ENCODE measurements around the gene PCBP3.

The PCBP3 gene

DNA sequence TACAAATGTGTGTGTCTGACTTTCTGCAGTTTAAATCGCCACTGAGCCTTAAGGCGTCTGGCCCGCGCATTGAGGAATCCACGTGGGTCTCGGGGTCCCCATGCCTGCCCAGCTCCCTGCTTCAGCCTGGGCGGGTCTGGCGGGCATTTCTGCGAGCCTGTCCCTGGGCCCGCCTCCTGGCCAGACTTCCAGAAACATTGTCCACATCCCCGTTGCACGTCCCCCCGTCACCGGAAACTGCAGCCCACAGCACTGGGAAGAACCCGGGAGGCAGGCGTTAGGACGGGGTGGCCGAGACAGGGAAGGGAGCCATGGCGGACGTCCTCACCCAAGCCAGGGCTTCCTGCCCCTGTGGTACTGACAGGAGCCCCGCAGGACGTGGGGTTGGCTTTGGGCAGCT, 225.0 kb downstream of the PCBP3 start:
- Histone ChIP-seq H4K20me1 (ENCODE audit: insufficient read depth, low read length) (no peaks in the 10 kb centered on the region), H3K4me1 (ENCODE audit: low read length) (no peaks in the 10 kb centered on the region), H3K4me2 (ENCODE audit: low read depth, low read length) (no peak overlapping the region), H3K27ac (ENCODE audit: low read length) (no peak overlapping the region), H3K9ac (ENCODE audit: low read length) (no peak overlapping the region), H3K9me2 (replicated peaks; ENCODE audit: insufficient read depth, low read length) (no peaks in the 10 kb centered on the region), H3K4me3 (ENCODE audit: low read length) (no peak overlapping the region), H3K36me3 (replicated peaks; ENCODE audit: insufficient read depth, low read length) (no peaks in the 10 kb centered on the region), H3K9me3 (replicated peaks; ENCODE audit: insufficient read depth, low read length) (no peaks in the 10 kb centered on the region), H3F3A (ENCODE audit: insufficient read depth, low read length) (no peaks in the 10 kb centered on the region), H3K79me2 (ENCODE audit: low read length) (no peaks in the 10 kb centered on the region), H3K27me3 (replicated peaks; ENCODE audit: insufficient read depth, low read length) (peaks cover 37% of the 10 kb centered on the region), H2AFZ (ENCODE audit: low read length) (no peak overlapping the region)
- TF ChIP-seq EZH2 (optimal IDR thresholded peaks at IDR 0.05; ENCODE audit: low read depth, low read length) (no peak), EZH2phosphoT487 (IDR thresholded peaks at IDR 0.05; ENCODE audit: low read length) (no peak)
- TF ChIP-seq, protein P1, sequence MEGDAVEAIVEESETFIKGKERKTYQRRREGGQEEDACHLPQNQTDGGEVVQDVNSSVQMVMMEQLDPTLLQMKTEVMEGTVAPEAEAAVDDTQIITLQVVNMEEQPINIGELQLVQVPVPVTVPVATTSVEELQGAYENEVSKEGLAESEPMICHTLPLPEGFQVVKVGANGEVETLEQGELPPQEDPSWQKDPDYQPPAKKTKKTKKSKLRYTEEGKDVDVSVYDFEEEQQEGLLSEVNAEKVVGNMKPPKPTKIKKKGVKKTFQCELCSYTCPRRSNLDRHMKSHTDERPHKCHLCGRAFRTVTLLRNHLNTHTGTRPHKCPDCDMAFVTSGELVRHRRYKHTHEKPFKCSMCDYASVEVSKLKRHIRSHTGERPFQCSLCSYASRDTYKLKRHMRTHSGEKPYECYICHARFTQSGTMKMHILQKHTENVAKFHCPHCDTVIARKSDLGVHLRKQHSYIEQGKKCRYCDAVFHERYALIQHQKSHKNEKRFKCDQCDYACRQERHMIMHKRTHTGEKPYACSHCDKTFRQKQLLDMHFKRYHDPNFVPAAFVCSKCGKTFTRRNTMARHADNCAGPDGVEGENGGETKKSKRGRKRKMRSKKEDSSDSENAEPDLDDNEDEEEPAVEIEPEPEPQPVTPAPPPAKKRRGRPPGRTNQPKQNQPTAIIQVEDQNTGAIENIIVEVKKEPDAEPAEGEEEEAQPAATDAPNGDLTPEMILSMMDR (IDR thresholded peaks at IDR 0.05; ENCODE audit: low read length), result no peak
- DNase-seq, result no peak

DNA sequence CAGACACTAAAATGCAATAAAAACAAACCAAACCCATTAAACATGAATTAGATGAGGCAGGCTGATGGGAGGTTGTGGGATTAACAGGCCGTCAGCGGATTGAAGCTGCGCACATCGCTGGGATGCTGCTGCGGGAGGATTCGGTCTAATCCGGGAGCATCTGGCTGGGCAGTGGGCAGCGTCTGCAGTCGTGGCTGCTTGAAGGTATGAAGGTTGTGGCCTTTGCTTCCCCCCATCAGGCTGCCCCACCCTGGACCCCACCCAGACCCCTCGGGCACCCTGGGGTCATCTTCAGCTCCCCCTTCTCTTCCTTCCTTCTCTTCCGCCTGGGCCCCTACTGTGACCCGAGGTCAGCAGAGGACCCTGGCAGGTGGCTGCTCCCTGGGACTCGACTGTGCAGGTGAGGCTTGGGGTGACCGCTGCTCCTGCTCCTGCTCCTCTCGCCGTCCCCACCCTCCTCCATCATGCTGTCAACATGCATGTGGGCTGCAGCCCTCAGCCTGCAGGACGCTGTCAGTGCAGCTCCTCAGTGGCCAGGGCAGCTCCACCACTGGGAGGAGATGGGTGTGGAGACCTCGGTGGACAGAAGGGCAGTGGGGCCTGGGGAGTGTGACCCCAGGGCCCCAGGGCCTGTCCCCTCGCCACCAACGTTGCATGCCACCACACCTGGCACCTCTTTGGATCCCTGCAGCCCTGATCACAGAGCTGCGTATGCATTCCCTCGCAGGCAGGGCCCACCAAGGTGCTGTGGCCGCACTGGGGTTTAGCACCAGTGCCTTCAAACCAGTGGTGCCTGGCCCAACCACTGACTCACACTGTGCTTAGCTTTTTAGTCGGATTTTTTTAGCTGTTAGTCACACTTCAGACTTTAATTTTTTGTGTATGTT, 225.8 kb downstream of the PCBP3 start:
- no peak overlapping the region for H3K4me3 ChIP-seq (ENCODE audit: low read length)
- H3F3A ChIP-seq (ENCODE audit: insufficient read depth, low read length), result no peaks in the 10 kb centered on the region
- H3K4me1 ChIP-seq (ENCODE audit: low read length), result no peaks in the 10 kb centered on the region
- no peak overlapping the region for H3K9ac ChIP-seq (ENCODE audit: low read length)
- H4K20me1 ChIP-seq (ENCODE audit: insufficient read depth, low read length), result no peaks in the 10 kb centered on the region
- H3K27me3 ChIP-seq (replicated peaks; ENCODE audit: insufficient read depth, low read length), result peaks cover 42% of the 10 kb centered on the region
- no peak for DNase-seq
- H3K4me2 ChIP-seq (ENCODE audit: low read depth, low read length), result no peak overlapping the region
- H2AFZ ChIP-seq (ENCODE audit: low read length), result no peak overlapping the region
- no peak overlapping the region for H3K27ac ChIP-seq (ENCODE audit: low read length)
- no peaks in the 10 kb centered on the region for H3K36me3 ChIP-seq (replicated peaks; ENCODE audit: insufficient read depth, low read length)
- H3K9me3 ChIP-seq (replicated peaks; ENCODE audit: insufficient read depth, low read length), result no peaks in the 10 kb centered on the region
- H3K79me2 ChIP-seq (ENCODE audit: low read length), result no peaks in the 10 kb centered on the region
- TF ChIP-seq, protein P1 (IDR thresholded peaks at IDR 0.05; ENCODE audit: low read length), result no peak
- TF ChIP-seq EZH2phosphoT487 (IDR thresholded peaks at IDR 0.05; ENCODE audit: low read length) (no peak), EZH2 (optimal IDR thresholded peaks at IDR 0.05; ENCODE audit: low read depth, low read length) (no peak)
- no peaks in the 10 kb centered on the region for H3K9me2 ChIP-seq (replicated peaks; ENCODE audit: insufficient read depth, low read length)

DNA sequence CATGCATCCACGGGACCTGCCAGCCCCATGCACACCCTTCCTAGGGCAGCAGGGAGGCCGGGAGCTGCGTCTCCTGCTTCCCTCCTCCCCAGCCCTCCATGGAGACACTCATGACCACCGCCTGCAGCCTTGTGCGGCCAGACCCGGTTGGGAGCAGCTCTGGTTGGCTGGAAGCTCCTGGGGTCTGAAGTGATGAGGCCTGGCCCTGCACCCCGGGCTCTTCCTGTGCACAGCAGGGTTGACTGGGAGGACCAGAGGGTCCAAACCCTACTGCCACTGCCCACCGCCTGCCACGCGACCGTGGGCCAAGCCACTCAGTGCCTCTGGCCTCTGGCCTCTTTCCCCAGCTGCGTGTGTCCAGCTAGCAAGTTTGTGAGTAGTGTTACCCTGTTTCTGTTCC, 226.9 kb downstream of the PCBP3 start:
- Histone ChIP-seq H3K9ac (ENCODE audit: low read length) (no peak overlapping the region), H3K27ac (ENCODE audit: low read length) (no peak overlapping the region), H3K9me2 (replicated peaks; ENCODE audit: insufficient read depth, low read length) (no peaks in the 10 kb centered on the region), H3K4me2 (ENCODE audit: low read depth, low read length) (no peak overlapping the region), H3K79me2 (ENCODE audit: low read length) (no peaks in the 10 kb centered on the region), H3K9me3 (replicated peaks; ENCODE audit: insufficient read depth, low read length) (no peaks in the 10 kb centered on the region), H3K4me1 (ENCODE audit: low read length) (no peaks in the 10 kb centered on the region), H2AFZ (ENCODE audit: low read length) (no peak overlapping the region), H3F3A (ENCODE audit: insufficient read depth, low read length) (no peaks in the 10 kb centered on the region), H4K20me1 (ENCODE audit: insufficient read depth, low read length) (no peaks in the 10 kb centered on the region), H3K36me3 (replicated peaks; ENCODE audit: insufficient read depth, low read length) (no peaks in the 10 kb centered on the region), H3K27me3 (replicated peaks; ENCODE audit: insufficient read depth, low read length) (peaks cover 43% of the 10 kb centered on the region), H3K4me3 (ENCODE audit: low read length) (no peak overlapping the region)
- TF ChIP-seq, protein P1 (IDR thresholded peaks at IDR 0.05; ENCODE audit: low read length), result no peak
- TF ChIP-seq EZH2 (optimal IDR thresholded peaks at IDR 0.05; ENCODE audit: low read depth, low read length) (no peak), EZH2phosphoT487 (IDR thresholded peaks at IDR 0.05; ENCODE audit: low read length) (no peak)
- DNase-seq, result no peak

All from MM.1S (cell line).